NCI-H345 treated with DMSO at 0.1 percent for 48 hours (cell line): Measurements from ENCODE around the gene SPG7.

Experiments
- DNase-seq: peaks from one replicate; lab custom pipeline; 2025; ENCODE audit not compliant: unreplicated experiment; lab: John Stamatoyannopoulos, UW

The SPG7 gene

GRCh38 chr16:89545831-89546574 lies 37.8 kb downstream of the SPG7 start:
- no peak for DNase-seq

GRCh38 chr16:89546781-89547180 lies 38.6 kb downstream of the SPG7 start:
- no peak for DNase-seq

- DNase-seq: no peak
Observed at GRCh38 chr16:89547291-89547690, 39.1 kb downstream of the SPG7 start.

- DNase-seq: no peak
Observed at GRCh38 chr16:89547860-89548259, 39.7 kb downstream of the SPG7 start.

GRCh38 chr16:89548344-89549006 lies 40.3 kb downstream of the SPG7 start:
- DNase-seq: no peak

- DNase-seq: no peak
Observed at GRCh38 chr16:89549007-89549700, 41.0 kb downstream of the SPG7 start.

GRCh38 chr16:89550421-89551007 lies 42.3 kb downstream of the SPG7 start:
- no peak for DNase-seq

- DNase-seq: no peak
Observed at GRCh38 chr16:89552329-89552728, 44.1 kb downstream of the SPG7 start.

- DNase-seq: no peak
Observed at GRCh38 chr16:89552913-89553312, 44.7 kb downstream of the SPG7 start.

GRCh38 chr16:89553733-89554132 lies 45.5 kb downstream of the SPG7 start:
- no peak for DNase-seq

GRCh38 chr16:89554343-89554742 lies 46.1 kb downstream of the SPG7 start:
- no peak for DNase-seq

- no peak for DNase-seq
Observed at GRCh38 chr16:89555265-89555664, 47.1 kb downstream of the SPG7 start.

GRCh38 chr16:89555780-89556179 lies 47.6 kb downstream of the SPG7 start:
- DNase-seq: no peak

- peak; percentile 11 for DNase-seq
Observed at GRCh38 chr16:89556750-89557689, 48.8 kb downstream of the SPG7 start.

- no peak for DNase-seq
Observed at GRCh38 chr16:89557690-89558490, 49.7 kb downstream of the SPG7 start.

GRCh38 chr16:89560378-89561141 lies 52.4 kb downstream of the SPG7 start, which contains the start of gene RPL13:
Gene RPL13 (plus strand): TSS chr16:89560682. CDS start chr16:89560960, 278 bp downstream.
- DNase-seq: peak; percentile 71

GRCh38 chr16:89561142-89561883 lies 53.1 kb downstream of the SPG7 start:
- DNase-seq: no peak

GRCh38 chr16:89561884-89562599 lies 53.8 kb downstream of the SPG7 start:
- DNase-seq: no peak
